Ascending aorta (tissue), 2 donors: ENCODE data around the gene AQR. TPM values are rescaled to one million over a fixed set of nuclear protein-coding genes. Genes with fewer than 3 reads are reported as not detected.

Experiments
- DNase-seq, 2 donors: peaks; one replicate each; pipeline ENCODE4 v3.0.0-alpha.2; 2019; ENCODE audit warnings: low spot score in 2 of 2
- H3K27ac ChIP-seq, 2 donors: fragments of 200-600 bp; sonication (generic); one replicate each; pipeline ENCODE4 v1.5.1; 2016 to 2017; ENCODE audit warnings: mild to moderate bottlenecking in 1 of 2
- H3K27me3 ChIP-seq: fragments of 200-600 bp; sonication (generic); one replicate; pipeline ENCODE4 v1.5.1; 2017
- H3K36me3 ChIP-seq, 2 donors: fragments of 200-600 bp; sonication (generic); one replicate each; pipeline ENCODE4 v1.5.1; 2016
- H3K4me1 ChIP-seq, 2 donors: fragments of 200-600 bp; sonication (generic); one replicate each; pipeline ENCODE4 v1.5.1; 2016 to 2017; ENCODE audit warnings: mild to moderate bottlenecking in 1 of 2
- H3K4me3 ChIP-seq, 2 donors: fragments of 200-600 bp; sonication (generic); one replicate each; pipeline ENCODE4 v1.5.1; 2016 to 2017; ENCODE audit warnings: mild to moderate bottlenecking in 1 of 2
- H3K9me3 ChIP-seq, 2 donors: fragments of 200-600 bp; sonication (generic); one replicate each; pipeline ENCODE4 v1.5.1; 2016
- CTCF ChIP-seq, 3 experiments: fragments of 200-600 bp in 2 of 3; fragments of 450-650 bp in 1 of 3; sonication (generic) in 2 of 3; IDR thresholded peaks; one replicate each; pipeline ENCODE4 v1.5.1; 2016 to 2019; ENCODE audit warnings: antibody characterized with exemption in 3 of 3, mild to moderate bottlenecking in 1 of 3, moderate library complexity in 1 of 3
- intact Hi-C: fragments of 100-400 bp; cut with DNase I; formaldehyde crosslinking; loops from one replicate; pipeline ENCODE4 v1.15.1; 2023
- total RNA-seq: library from RNA; depleted of rRNA; stranded (reverse); fragments of >200 nt; gene quantifications from one replicate; pipeline ENCODE4 v1.1.0, GENCODE V29; 2016

AQR gene
- total RNA-seq, 1 donor from 2014 or later, result 17.5 TPM

GRCh38 chr15:34837246-34838016, 132.1 kb downstream of the AQR start:
- intact Hi-C loops, result loop anchor here (1.0 kb wide), 1 partner anchor 27 kb away; no protein-coding TSS in a partner anchor
- H3K4me3 ChIP-seq, result no peak overlapping the region
- TF ChIP-seq CTCF (IDR thresholded peaks at IDR 0.05), result no peak
- H3K36me3 ChIP-seq, result no peaks in the 10 kb centered on the region
- no peaks in the 10 kb centered on the region for H3K27me3 ChIP-seq
- H3K9me3 ChIP-seq, result no peaks in the 10 kb centered on the region
- peak overlapping the region; percentile 36 to 57 for H3K27ac ChIP-seq
- peaks cover 4 to 17% of the 10 kb centered on the region in 2 donors for H3K4me1 ChIP-seq
- peak; percentile 44 to 85 for DNase-seq

GRCh38 chr15:34828145-34828911, 141.2 kb downstream of the AQR start:
- Histone ChIP-seq H3K36me3 (no peaks in the 10 kb centered on the region), H3K27me3 (no peaks in the 10 kb centered on the region), H3K4me3 (no peak overlapping the region), H3K9me3 (no peaks in the 10 kb centered on the region), H3K27ac (no peak overlapping the region), H3K4me1 (peaks cover 0 to 3% of the 10 kb centered on the region in 2 donors)
- no peak for TF ChIP-seq CTCF (IDR thresholded peaks at IDR 0.05)
- intact Hi-C loops, result no loop called here
- DNase-seq, result no peak

- H3K9me3 ChIP-seq, result no peaks in the 10 kb centered on the region
- no peaks in the 10 kb centered on the region for H3K36me3 ChIP-seq
- TF ChIP-seq CTCF (IDR thresholded peaks at IDR 0.05), result no peak
- H3K27me3 ChIP-seq, result no peaks in the 10 kb centered on the region
- intact Hi-C loops, result no loop called here
- H3K4me3 ChIP-seq, result no peak overlapping the region
- no peak overlapping the region for H3K27ac ChIP-seq
- H3K4me1 ChIP-seq, result no peaks in the 10 kb centered on the region
- DNase-seq, result no peak
Measured at GRCh38 chr15:34821831-34822230, 147.7 kb downstream of the AQR start.

- Histone ChIP-seq H3K27ac (no peak overlapping the region), H3K4me3 (no peak overlapping the region), H3K4me1 (no peaks in the 10 kb centered on the region), H3K27me3 (no peaks in the 10 kb centered on the region), H3K9me3 (no peaks in the 10 kb centered on the region), H3K36me3 (no peaks in the 10 kb centered on the region)
- intact Hi-C loops, result no loop called here
- no peak for DNase-seq
- no peak for TF ChIP-seq CTCF (IDR thresholded peaks at IDR 0.05)
Measured at GRCh38 chr15:34820110-34820509, 149.4 kb downstream of the AQR start.

- H3K27ac ChIP-seq, result no peak overlapping the region
- intact Hi-C loops, result no loop called here
- H3K36me3 ChIP-seq, result no peaks in the 10 kb centered on the region
- no peak for TF ChIP-seq CTCF (IDR thresholded peaks at IDR 0.05)
- H3K27me3 ChIP-seq, result no peaks in the 10 kb centered on the region
- H3K9me3 ChIP-seq, result no peaks in the 10 kb centered on the region
- no peak for DNase-seq
- no peak overlapping the region for H3K4me3 ChIP-seq
- no peaks in the 10 kb centered on the region for H3K4me1 ChIP-seq
Measured at GRCh38 chr15:34818526-34818925, 151.0 kb downstream of the AQR start.
